Right renal pelvis (tissue), 4 donors: ENCODE measurements around the gene HOXA1. TPM values are rescaled to one million over a fixed set of nuclear protein-coding genes. Genes with fewer than 3 reads are reported as not detected.
A peak's percentile ranks its signal among the peaks of the same experiment; 100 is the strongest.

Experiments
- DNase-seq, 4 donors: peaks; one replicate each; pipeline ENCODE4 v3.0.0-alpha.2; 2013; ENCODE audit warnings: low read depth in 4 of 4, low spot score in 3 of 4, missing footprints in 1 of 4
- polyA plus RNA-seq, 4 donors: library from polyadenylated mRNA; unstranded; fragments of 120-200 nt; gene quantifications; one replicate each; pipeline ENCODE4 v1.2.1, GENCODE V29; 2013; ENCODE audit not compliant: insufficient read length in 4 of 4

Gene HOXA1
- polyA plus RNA-seq, 4 donors, result 2.3 to 3.6 (median 2.5) TPM

GRCh38 chr7:27095050-27095896, 527 bp downstream of the HOXA1 start:
- DNase-seq, result peak in 2 of 4 donors; percentile 15 to 37

GRCh38 chr7:27094304-27095049, 1.3 kb downstream of the HOXA1 start:
- DNase-seq, result peak in 2 of 4 donors; percentile 7 to 22

GRCh38 chr7:27093184-27093895, 2.5 kb downstream of the HOXA1 start:
- DNase-seq, result no peak

GRCh38 chr7:27092819-27093110, 3.0 kb downstream of the HOXA1 start:
- DNase-seq, result peak in 1 of 4 donors; percentile 23

GRCh38 chr7:27091941-27092818, 3.6 kb downstream of the HOXA1 start:
- DNase-seq, result peak in 1 of 4 donors; percentile 38

- DNase-seq, result peak in 1 of 4 donors; percentile 19
Measured at GRCh38 chr7:27091105-27091504, 4.7 kb downstream of the HOXA1 start.

- no peak for DNase-seq
Measured at GRCh38 chr7:27088002-27088922, 7.5 kb downstream of the HOXA1 start.

- DNase-seq, result no peak
Measured at GRCh38 chr7:27083646-27084045, 12.2 kb downstream of the HOXA1 start.

GRCh38 chr7:27082171-27082570, 13.6 kb downstream of the HOXA1 start:
- no peak for DNase-seq

GRCh38 chr7:27080844-27081436, 14.9 kb downstream of the HOXA1 start:
- no peak for DNase-seq

- no peak for DNase-seq
Measured at GRCh38 chr7:27079234-27079975, 16.4 kb downstream of the HOXA1 start.

- no peak for DNase-seq
Measured at GRCh38 chr7:27078616-27079233, 17.1 kb downstream of the HOXA1 start.

- no peak for DNase-seq
Measured at GRCh38 chr7:27073076-27073475, 22.7 kb downstream of the HOXA1 start.

GRCh38 chr7:27071622-27072390, 24.0 kb downstream of the HOXA1 start:
- DNase-seq, result no peak

GRCh38 chr7:27068259-27068658, 27.5 kb downstream of the HOXA1 start:
- DNase-seq, result no peak

GRCh38 chr7:27066148-27066547, 29.7 kb downstream of the HOXA1 start:
- DNase-seq, result no peak

GRCh38 chr7:27065709-27066108, 30.1 kb downstream of the HOXA1 start:
- no peak for DNase-seq
